Stimulated activated CD8-positive, alpha-beta memory T cell treated with anti-CD3 and anti-CD28 coated beads, Interleukin-15, amount 100 ng/mL, for 1 hour (primary cell): ENCODE data around the gene PIP5KL1.

Experiments used
- DNase-seq: peaks from one replicate; pipeline ENCODE4 v3.0.0-alpha.2; 2020; ENCODE audit warnings: low read depth

The PIP5KL1 gene

GRCh38 chr9:127947841-127948710 lies 17.5 kb upstream of the PIP5KL1 start:
- no peak for DNase-seq

- DNase-seq = no peak
These were observed 16.2 kb upstream of the PIP5KL1 start for GRCh38 chr9:127946728-127947127.

- DNase-seq = no peak
These were observed 15.4 kb upstream of the PIP5KL1 start for GRCh38 chr9:127945942-127946341.

- DNase-seq = no peak
These were observed 14.8 kb upstream of the PIP5KL1 start for GRCh38 chr9:127945338-127945737.

- no peak for DNase-seq
These were observed 14.1 kb upstream of the PIP5KL1 start for GRCh38 chr9:127944586-127945218.

- DNase-seq = peak; percentile 58
These were observed 13.2 kb upstream of the PIP5KL1 start for GRCh38 chr9:127943731-127944144.

- no peak for DNase-seq
These were observed 12.6 kb upstream of the PIP5KL1 start for GRCh38 chr9:127943011-127943662.

- DNase-seq = no peak
These were observed 11.8 kb upstream of the PIP5KL1 start for GRCh38 chr9:127942216-127943010.

GRCh38 chr9:127941961-127942215 lies 11.3 kb upstream of the PIP5KL1 start:
- no peak for DNase-seq

GRCh38 chr9:127941062-127941960 lies 10.7 kb upstream of the PIP5KL1 start:
- no peak for DNase-seq

GRCh38 chr9:127940593-127940992 lies 10.0 kb upstream of the PIP5KL1 start:
- DNase-seq = no peak

- no peak for DNase-seq
These were observed 7.7 kb upstream of the PIP5KL1 start for GRCh38 chr9:127938298-127938690.

GRCh38 chr9:127937388-127938297 lies 7.1 kb upstream of the PIP5KL1 start, which contains the start of gene DPM2:
TSS of gene DPM2 (minus strand) at chr9:127937854. CDS start at chr9:127937820, 34 bp downstream.
- DNase-seq = peak; percentile 64

- DNase-seq = no peak
These were observed 6.4 kb upstream of the PIP5KL1 start for GRCh38 chr9:127937056-127937387.

- DNase-seq = no peak
These were observed 5.8 kb upstream of the PIP5KL1 start for GRCh38 chr9:127936347-127936852.

GRCh38 chr9:127935765-127936221 lies 5.2 kb upstream of the PIP5KL1 start:
- no peak for DNase-seq

- DNase-seq = no peak
These were observed 4.4 kb upstream of the PIP5KL1 start for GRCh38 chr9:127934986-127935385.

GRCh38 chr9:127934248-127934647 lies 3.7 kb upstream of the PIP5KL1 start:
- no peak for DNase-seq

GRCh38 chr9:127931092-127931881 lies 710 bp upstream of the PIP5KL1 start:
- DNase-seq = no peak
